GM18526 (cell line): Measurements from ENCODE around the gene MBP.

ENCODE experiments used
- POLR2A ChIP-seq: IDR thresholded peaks from 3 replicates; pipeline ENCODE4 v1.6.1; 2011; ENCODE audit not compliant: insufficient read length; ENCODE audit errors: extremely low read depth

Gene MBP

DNA sequence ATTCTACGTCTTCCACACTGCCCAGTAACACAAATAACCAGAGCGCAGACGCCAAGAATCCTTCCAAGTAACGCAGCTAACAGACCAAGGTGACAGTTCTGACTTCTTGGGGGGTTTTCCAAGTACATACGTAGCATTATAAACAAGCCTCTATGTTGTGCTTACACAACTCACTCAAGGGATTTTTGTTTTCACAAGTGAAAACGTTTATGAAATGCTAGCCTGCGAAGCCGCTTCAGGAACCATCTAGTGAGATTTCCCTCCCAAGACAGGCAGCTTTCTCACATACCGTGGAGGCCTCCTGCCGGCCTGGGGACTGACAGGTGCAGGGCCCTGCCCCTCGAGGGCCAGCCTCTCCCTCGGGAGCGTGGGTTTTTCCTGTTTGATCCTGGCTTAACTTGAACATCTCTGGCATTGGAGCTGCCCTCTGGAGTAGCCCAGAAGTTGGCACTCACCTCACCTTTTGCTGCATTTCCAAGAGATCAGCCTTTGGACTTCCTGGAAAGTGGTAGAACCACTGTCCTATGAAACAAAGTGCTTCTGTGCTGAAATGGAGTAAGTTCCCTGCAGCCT, 151.1 kb downstream of the MBP start:
- TF ChIP-seq POLR2A, result no peak

- no peak for TF ChIP-seq POLR2A
Measured at GRCh38 chr18:76980663-76981395, 151.8 kb downstream of the MBP start.

DNA sequence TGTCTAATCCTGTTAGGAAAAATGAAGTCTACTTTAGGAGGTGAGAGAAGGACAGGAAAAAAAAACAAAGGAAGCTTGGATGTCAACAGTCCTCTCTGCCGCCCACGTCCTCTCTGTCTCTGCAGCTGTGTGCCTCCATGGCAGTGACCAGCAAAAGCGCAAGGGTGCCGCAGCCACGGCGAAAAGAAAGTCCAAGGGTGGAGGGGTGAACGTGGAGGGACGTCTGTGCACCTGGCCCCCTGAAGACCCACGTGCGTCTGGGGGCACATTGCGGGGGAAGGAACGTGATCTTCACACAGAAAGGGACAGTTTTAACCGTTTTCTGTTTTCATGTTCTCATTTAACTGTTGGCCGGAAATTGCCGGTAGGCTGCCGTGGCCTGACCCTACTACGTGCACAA, 152.7 kb downstream of the MBP start:
- no peak for TF ChIP-seq POLR2A

GRCh38 chr18:76979111-76979751, 153.4 kb downstream of the MBP start:
- no peak for TF ChIP-seq POLR2A

- TF ChIP-seq POLR2A, result no peak
Measured at GRCh38 chr18:76978616-76979015, 154.0 kb downstream of the MBP start.

DNA sequence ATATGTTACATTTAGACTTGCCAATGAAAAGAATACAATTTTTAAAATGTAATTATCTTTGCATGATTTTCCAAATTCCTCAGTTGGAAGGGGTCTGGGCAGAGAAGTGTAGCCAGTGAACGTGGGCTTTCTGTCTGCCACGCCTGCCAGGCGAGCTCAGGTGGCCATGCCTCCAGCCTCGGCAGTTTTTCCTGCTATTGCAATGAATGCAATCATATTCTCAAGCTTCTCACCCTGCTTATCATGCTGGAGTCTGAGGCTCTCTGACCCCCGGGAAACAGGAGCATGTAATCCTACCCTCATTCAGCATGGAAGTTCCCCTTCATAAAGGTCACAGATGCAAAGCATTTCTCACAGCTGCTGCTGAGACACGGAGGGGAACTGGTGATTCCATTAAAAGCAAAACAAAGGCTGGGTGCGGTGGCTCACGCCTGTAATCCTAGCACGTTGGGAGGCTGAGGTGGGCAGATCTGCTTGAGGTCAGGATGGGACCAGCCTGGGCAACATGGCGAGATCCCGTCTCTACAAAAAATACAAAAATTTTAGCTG, 154.8 kb downstream of the MBP start:
- TF ChIP-seq POLR2A, result no peak

DNA sequence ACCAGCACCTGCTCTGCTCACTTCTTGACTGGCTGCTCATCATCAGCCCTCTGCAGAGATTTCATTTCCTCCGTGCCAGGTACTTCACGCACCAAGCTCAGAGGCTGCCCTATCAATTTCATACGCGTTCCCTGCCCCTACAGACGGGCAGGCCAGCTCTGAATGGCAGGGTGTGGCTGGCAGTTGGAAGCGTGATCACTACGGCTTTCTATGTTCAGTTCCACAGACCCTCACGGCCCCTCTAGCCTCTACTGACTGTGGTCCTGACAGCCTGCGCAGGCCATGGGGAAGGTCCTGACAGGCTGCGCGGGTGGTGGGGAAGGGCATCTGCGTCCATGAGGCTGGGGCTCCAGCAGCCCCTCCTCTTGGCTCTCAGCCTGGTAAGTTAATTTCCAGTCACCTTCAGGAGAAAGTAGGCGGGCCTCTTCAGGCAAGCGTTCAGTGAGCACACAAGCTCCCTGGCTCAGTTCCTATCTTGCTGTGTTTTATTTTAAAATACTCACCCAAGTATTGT, 155.4 kb downstream of the MBP start:
- TF ChIP-seq POLR2A, result no peak

- no peak for TF ChIP-seq POLR2A
Measured at GRCh38 chr18:76975577-76976110, 156.9 kb downstream of the MBP start.

- TF ChIP-seq POLR2A, result no peak
Measured at GRCh38 chr18:76974386-76974785, 158.2 kb downstream of the MBP start.

- no peak for TF ChIP-seq POLR2A
Measured at GRCh38 chr18:76973520-76974266, 158.9 kb downstream of the MBP start.

DNA sequence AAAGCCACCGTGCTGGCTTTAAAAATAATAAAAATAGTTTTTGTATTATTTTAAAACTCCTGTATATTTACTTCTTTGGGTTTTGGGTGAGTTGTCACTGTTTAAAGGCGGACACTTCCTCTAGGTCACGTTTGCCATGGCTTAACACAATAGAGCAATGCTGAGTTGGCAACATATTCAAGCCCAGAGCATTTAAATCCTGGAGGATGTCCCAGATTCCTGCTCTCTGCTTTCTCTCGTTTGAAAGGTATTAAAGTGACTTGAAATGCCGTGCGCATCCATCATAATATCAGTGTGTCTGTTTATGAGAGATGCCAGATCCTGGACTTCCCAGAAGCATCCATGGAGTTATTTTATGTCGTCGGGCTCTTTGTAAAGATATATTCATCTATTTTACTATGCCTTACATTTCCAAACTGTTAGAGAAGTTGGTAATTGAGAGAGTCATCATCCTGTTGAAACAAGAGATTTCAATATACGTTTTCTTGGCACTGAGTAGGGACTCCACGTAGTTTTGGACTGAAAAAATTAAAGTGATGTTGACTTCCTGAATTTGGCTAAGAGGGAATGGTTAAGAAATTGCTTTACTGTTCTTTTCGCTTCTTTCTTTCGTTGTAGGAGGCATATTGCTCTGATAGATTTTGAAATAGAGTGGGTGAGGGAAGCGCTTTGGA, 159.6 kb downstream of the MBP start:
- TF ChIP-seq POLR2A, result no peak

DNA sequence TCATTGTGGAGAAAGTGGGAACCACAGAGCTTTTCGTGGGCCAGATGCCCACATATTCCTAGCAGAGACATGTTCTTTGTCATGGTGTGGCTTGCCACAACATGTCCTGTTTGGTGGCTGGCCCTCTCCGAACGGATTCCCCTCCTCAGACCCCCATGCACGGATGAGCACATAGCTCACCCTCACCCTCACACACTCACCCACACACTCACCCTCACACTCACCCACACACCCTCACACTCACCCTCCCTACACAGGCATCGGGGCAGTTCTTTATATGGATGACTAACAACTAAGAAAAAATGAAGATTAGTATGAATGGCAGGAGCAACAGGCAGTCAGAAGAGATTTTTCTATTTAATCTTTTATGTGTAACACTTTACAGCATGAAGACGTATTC, 160.3 kb downstream of the MBP start:
- no peak for TF ChIP-seq POLR2A

GRCh38 chr18:76970770-76971559, 161.6 kb downstream of the MBP start:
- TF ChIP-seq POLR2A, result no peak
